ENCODE measurements around the gene SPATA33. TPM values are rescaled to one million over a fixed set of nuclear protein-coding genes. Genes with fewer than 3 reads are reported as not detected.

SPATA33 gene
- total RNA-seq, result 1.2 and 1.5 TPM in 2 replicates

GRCh38 chr16:89657442-89658220 lies at the start of gene SPATA33, which contains the start of gene CHMP1A:
Gene SPATA33 (plus strand): TSS chr16:89657836. CDS start chr16:89657912, 76 bp downstream.
Gene CHMP1A (minus strand): TSS chr16:89657708. CDS start chr16:89657588, 120 bp downstream.

DNA sequence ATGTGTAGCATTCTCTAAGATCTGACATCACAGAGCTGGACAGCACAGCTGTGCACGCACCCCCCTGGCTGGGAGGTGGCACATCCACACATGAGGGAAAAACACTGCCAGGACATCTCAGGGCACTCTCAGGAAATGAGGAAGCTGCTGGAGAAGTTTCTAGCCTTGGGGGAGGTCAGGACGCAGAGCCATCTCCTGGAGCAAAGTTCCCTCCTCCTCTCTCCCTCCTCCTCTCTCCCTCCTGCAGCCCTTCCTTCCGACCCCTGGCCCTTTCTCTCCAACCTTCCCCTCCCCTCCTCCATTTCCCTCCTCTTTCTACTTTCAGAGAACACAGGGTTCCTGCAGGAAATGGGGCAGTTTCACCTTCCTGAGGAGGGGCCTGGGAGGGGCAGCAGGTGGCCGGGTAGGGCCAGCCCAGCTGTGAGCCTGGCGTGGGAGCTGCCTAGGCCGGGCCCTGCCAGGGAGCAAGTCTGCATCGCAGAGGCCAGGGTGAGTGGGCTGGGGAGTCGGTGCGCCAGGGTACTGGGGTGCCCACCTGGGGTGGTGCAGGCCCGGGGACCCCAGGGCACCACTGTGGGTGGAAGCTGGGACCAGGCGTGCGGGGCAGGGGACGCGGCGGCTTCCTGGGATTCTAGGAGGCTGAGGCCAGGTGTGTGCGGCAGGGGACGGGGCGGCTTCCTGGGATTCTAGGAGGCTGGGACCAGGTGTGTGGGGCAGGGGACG lies 44.2 kb upstream of the SPATA33 start, which contains the start of gene DPEP1:
DPEP1 (plus strand) TSS at position 412 of the 723 bp plus-strand sequence. CDS start 16,769 bp downstream, outside the sequence.

DNA sequence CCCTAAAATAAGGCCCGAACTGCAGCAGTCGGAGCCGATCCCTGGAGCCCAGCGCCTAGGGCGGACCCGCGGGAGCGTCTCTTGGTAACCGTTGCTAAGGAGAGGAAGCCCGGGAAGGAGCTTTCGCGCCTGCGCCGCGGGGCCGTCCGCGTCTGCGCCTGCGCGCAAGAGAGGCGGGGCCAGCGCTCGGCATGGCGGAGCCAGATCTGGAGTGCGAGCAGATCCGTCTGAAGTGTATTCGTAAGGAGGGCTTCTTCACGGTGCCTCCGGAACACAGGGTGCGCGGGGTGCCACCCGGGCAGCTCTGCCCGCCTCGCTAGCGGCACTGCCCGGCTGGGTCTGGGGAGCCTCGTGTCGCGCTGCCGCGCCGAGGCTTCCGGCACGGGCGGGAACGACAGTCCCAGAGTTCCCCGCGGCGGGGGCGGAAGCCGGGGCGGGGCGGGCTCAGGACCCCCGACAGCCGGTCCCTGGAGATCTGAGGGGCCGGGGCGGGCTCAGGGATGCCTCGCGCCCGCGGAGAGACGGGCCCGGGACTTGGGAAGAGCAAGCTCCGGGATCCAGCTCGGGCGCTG lies 29.0 kb downstream of the SPATA33 start, which contains the start of gene CDK10:
CDK10 (plus strand) TSS at position 170 of the 572 bp plus-strand sequence; CDS start at position 192, 22 bp downstream.

DNA sequence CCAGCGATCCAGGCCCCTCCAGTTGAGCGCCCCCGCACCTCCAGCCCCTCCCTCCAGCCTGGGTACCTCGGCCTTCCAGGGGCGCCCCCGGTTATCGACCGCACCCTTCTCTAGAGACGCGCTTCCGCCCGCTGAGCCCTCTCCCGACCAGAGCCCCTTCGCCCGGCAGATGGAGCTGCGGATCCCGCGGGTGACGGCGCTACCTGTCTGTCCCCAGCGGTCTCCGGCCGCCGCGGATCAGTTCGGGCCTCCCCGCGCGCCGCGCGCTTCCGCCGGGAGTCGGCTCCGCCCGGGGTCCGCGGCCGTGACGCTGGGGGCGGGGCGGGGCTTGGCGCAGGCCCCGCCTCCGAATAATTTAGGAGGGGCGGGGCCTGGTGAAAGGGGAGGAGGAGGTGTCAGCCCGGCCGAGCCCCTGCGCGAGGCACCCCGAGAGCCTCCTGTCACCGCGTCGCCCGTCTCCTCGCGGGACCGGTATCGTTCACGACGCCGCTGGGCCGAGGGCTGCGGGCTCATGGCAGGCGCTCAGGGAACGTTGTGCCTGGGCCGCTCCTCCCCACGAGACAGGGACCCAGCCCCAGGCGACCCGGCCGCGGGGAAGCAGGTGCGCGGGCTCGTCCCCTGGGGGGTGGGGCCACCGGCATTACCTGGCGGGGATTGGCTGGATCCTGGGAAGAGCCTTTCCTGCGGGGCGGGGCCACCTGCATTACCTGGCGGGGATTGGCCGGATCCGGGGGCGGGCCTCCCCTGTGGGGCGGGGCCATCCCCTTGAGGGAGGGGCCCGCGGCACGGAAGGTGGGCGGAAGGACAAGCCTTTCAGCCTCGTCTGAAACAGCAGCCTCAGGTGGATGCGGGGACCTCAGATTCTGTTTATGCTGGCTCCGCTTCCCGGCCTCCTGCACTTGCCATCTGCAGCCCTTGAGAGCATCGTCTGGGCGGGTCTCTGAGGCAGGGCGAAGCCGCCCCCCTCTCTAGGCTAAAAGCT lies 44.1 kb downstream of the SPATA33 start, which contains the start of gene SPATA2L:
SPATA2L (minus strand) TSS at position 281 of the 982 bp plus-strand sequence. CDS start 473 bp downstream, outside the sequence.

Other genes with a start within 250 kb of the SPATA33 start
- gene ANKRD11, start 167.3 kb upstream of the SPATA33 start, total RNA-seq, result 39.2 and 56.8 TPM in 2 replicates
- gene SPG7, start 149.4 kb upstream of the SPATA33 start, total RNA-seq, result 111 and 137 TPM in 2 replicates
- gene RPL13, start 97.2 kb upstream of the SPATA33 start, total RNA-seq, result 2,819 and 4,200 TPM in 2 replicates
- 0.17 and 0.65 TPM in 2 replicates for gene CPNE7, start 82.1 kb upstream of the SPATA33 start, total RNA-seq
- 0.22 and 0.34 TPM in 2 replicates for gene DPEP1, start 44.2 kb upstream of the SPATA33 start, total RNA-seq
- gene CHMP1A, start 128 bp upstream of the SPATA33 start, total RNA-seq, result 66.6 and 71.3 TPM in 2 replicates
- 30.2 and 38.0 TPM in 2 replicates for gene CDK10, start 28.9 kb downstream of the SPATA33 start, total RNA-seq
- gene SPATA2L, start 43.9 kb downstream of the SPATA33 start, total RNA-seq, result 11.3 and 11.6 TPM in 2 replicates
- 3.3 and 4.7 TPM in 2 replicates for gene VPS9D1, start 63.1 kb downstream of the SPATA33 start, total RNA-seq
- gene ZNF276, start 63.7 kb downstream of the SPATA33 start, total RNA-seq, result 12.4 and 16.7 TPM in 2 replicates
- 5.7 and 7.6 TPM in 2 replicates for gene FANCA, start 158.8 kb downstream of the SPATA33 start, total RNA-seq
- gene SPIRE2, start 170.6 kb downstream of the SPATA33 start, total RNA-seq, result 1.6 and 2.1 TPM in 2 replicates
- 129 and 143 TPM in 2 replicates for gene TCF25, start 215.8 kb downstream of the SPATA33 start, total RNA-seq